Neuron (in vitro differentiated cells): ENCODE results near the gene OVOL3.

Source experiments
- H2AFZ ChIP-seq: one replicate; pipeline ENCODE4 v1.6.1; 2013; ENCODE audit warnings: low read depth, mild to moderate bottlenecking, inconsistent platforms, low read length, moderate library complexity
- H3K27me3 ChIP-seq: one replicate; pipeline ENCODE4 v1.6.1; 2013; ENCODE audit warnings: low read length; ENCODE audit not compliant: insufficient read depth
- H3K36me3 ChIP-seq: one replicate; pipeline ENCODE4 v1.6.1; 2013; ENCODE audit warnings: low read length; ENCODE audit not compliant: insufficient read depth
- H3K4me1 ChIP-seq: one replicate; pipeline ENCODE4 v1.6.1; 2013; ENCODE audit warnings: low read length; ENCODE audit not compliant: insufficient read depth
- H3K4me3 ChIP-seq: 2 replicates; pipeline ENCODE4 v1.5.1; 2013; ENCODE audit warnings: mild to moderate bottlenecking, low read length, moderate library complexity
- H3K9me3 ChIP-seq: one replicate; pipeline ENCODE4 v1.6.1; 2013; ENCODE audit warnings: low read length

Gene OVOL3

GRCh38 chr19:36086326-36086725, 24.6 kb upstream of the OVOL3 start:
- Histone ChIP-seq H3K27me3 (no peaks in the 10 kb centered on the region), H3K9me3 (no peaks in the 10 kb centered on the region), H2AFZ (no peak overlapping the region), H3K4me3 (no peak overlapping the region), H3K36me3 (peaks cover 80% of the 10 kb centered on the region), H3K4me1 (no peaks in the 10 kb centered on the region)

GRCh38 chr19:36089847-36090246, 21.1 kb upstream of the OVOL3 start:
- Histone ChIP-seq H3K9me3 (no peaks in the 10 kb centered on the region), H2AFZ (no peak overlapping the region), H3K27me3 (no peaks in the 10 kb centered on the region), H3K4me3 (no peak overlapping the region), H3K4me1 (no peaks in the 10 kb centered on the region), H3K36me3 (peaks cover 62% of the 10 kb centered on the region)

- H2AFZ ChIP-seq, result no peak overlapping the region
- no peaks in the 10 kb centered on the region for H3K9me3 ChIP-seq
- no peaks in the 10 kb centered on the region for H3K27me3 ChIP-seq
- no peak overlapping the region for H3K4me3 ChIP-seq
- no peaks in the 10 kb centered on the region for H3K4me1 ChIP-seq
- peaks cover 60% of the 10 kb centered on the region for H3K36me3 ChIP-seq
These were observed 19.8 kb upstream of the OVOL3 start for GRCh38 chr19:36090910-36091695.

GRCh38 chr19:36092566-36092965, 18.4 kb upstream of the OVOL3 start:
- Histone ChIP-seq H2AFZ (no peak overlapping the region), H3K4me3 (no peak overlapping the region), H3K36me3 (peaks cover 61% of the 10 kb centered on the region), H3K9me3 (no peaks in the 10 kb centered on the region), H3K4me1 (peaks cover 2% of the 10 kb centered on the region), H3K27me3 (no peaks in the 10 kb centered on the region)

- Histone ChIP-seq H3K27me3 (no peaks in the 10 kb centered on the region), H3K4me3 (no peak overlapping the region), H2AFZ (no peak overlapping the region), H3K9me3 (no peaks in the 10 kb centered on the region), H3K36me3 (peaks cover 58% of the 10 kb centered on the region), H3K4me1 (peaks cover 2% of the 10 kb centered on the region)
These were observed 17.7 kb upstream of the OVOL3 start for GRCh38 chr19:36093146-36093662.

DNA sequence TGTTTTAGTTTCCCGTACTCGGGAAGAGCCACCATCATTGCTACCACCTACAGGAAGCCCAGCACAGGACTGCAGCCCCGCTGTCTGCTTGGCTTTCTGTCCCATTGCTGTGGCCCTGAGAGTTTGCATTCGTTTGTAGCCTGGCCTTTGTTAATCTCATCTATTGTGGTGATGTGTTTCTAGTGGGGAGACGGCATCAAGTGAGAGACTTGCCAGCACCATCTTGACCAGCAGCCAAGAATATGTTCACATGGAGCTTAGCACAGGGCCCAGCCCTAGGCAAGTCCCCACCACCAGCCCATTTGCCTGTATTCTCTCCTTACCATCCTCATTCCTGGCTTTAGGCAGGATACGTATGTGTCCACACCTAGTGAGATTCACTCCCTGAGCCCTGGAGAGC, 17.3 kb upstream of the OVOL3 start:
- peaks cover 2% of the 10 kb centered on the region for H3K4me1 ChIP-seq
- H3K27me3 ChIP-seq, result no peaks in the 10 kb centered on the region
- H3K36me3 ChIP-seq, result peaks cover 53% of the 10 kb centered on the region
- H2AFZ ChIP-seq, result no peak overlapping the region
- H3K9me3 ChIP-seq, result no peaks in the 10 kb centered on the region
- H3K4me3 ChIP-seq, result no peak overlapping the region

DNA sequence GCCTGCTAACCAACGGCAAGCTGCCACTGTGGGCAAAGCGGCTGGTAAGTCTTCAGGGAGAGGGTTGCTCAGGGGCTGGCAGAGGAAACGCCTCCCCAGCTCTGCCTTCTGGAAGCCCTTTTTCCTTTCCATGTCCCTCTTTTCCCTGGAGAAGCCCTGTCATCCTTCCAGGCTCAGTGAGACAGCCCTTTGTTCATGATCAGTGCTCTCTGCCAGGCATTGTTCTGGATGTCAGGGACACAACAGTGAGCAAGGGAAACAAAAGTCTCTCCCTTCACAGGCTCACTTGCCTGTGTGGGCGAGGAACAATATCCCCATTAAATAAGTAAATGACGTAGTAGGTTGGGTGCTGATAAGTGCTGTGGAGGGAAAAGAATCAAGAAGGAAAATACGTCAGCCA, 13.9 kb upstream of the OVOL3 start:
- Histone ChIP-seq H3K27me3 (no peaks in the 10 kb centered on the region), H2AFZ (no peak overlapping the region), H3K36me3 (peaks cover 54% of the 10 kb centered on the region), H3K9me3 (no peaks in the 10 kb centered on the region), H3K4me3 (no peak overlapping the region), H3K4me1 (peaks cover 2% of the 10 kb centered on the region)

- no peaks in the 10 kb centered on the region for H3K9me3 ChIP-seq
- no peaks in the 10 kb centered on the region for H3K27me3 ChIP-seq
- no peak overlapping the region for H2AFZ ChIP-seq
- peaks cover 2% of the 10 kb centered on the region for H3K4me1 ChIP-seq
- no peak overlapping the region for H3K4me3 ChIP-seq
- peaks cover 60% of the 10 kb centered on the region for H3K36me3 ChIP-seq
These were observed 11.7 kb upstream of the OVOL3 start for GRCh38 chr19:36099166-36099785.

- peaks cover 2% of the 10 kb centered on the region for H3K4me1 ChIP-seq
- H3K27me3 ChIP-seq, result no peaks in the 10 kb centered on the region
- H3K36me3 ChIP-seq, result peaks cover 64% of the 10 kb centered on the region
- no peak overlapping the region for H2AFZ ChIP-seq
- H3K4me3 ChIP-seq, result no peak overlapping the region
- H3K9me3 ChIP-seq, result no peaks in the 10 kb centered on the region
These were observed 10.5 kb upstream of the OVOL3 start for GRCh38 chr19:36100476-36100875.

GRCh38 chr19:36101550-36102327, 9.2 kb upstream of the OVOL3 start:
- no peak overlapping the region for H2AFZ ChIP-seq
- H3K36me3 ChIP-seq, result peaks cover 62% of the 10 kb centered on the region
- H3K4me1 ChIP-seq, result peaks cover 2% of the 10 kb centered on the region
- no peak overlapping the region for H3K4me3 ChIP-seq
- no peaks in the 10 kb centered on the region for H3K27me3 ChIP-seq
- no peaks in the 10 kb centered on the region for H3K9me3 ChIP-seq

- H3K27me3 ChIP-seq, result no peaks in the 10 kb centered on the region
- no peak overlapping the region for H2AFZ ChIP-seq
- H3K9me3 ChIP-seq, result no peaks in the 10 kb centered on the region
- no peaks in the 10 kb centered on the region for H3K4me1 ChIP-seq
- peaks cover 53% of the 10 kb centered on the region for H3K36me3 ChIP-seq
- H3K4me3 ChIP-seq, result no peak overlapping the region
These were observed 7.8 kb upstream of the OVOL3 start for GRCh38 chr19:36103040-36103626.

DNA sequence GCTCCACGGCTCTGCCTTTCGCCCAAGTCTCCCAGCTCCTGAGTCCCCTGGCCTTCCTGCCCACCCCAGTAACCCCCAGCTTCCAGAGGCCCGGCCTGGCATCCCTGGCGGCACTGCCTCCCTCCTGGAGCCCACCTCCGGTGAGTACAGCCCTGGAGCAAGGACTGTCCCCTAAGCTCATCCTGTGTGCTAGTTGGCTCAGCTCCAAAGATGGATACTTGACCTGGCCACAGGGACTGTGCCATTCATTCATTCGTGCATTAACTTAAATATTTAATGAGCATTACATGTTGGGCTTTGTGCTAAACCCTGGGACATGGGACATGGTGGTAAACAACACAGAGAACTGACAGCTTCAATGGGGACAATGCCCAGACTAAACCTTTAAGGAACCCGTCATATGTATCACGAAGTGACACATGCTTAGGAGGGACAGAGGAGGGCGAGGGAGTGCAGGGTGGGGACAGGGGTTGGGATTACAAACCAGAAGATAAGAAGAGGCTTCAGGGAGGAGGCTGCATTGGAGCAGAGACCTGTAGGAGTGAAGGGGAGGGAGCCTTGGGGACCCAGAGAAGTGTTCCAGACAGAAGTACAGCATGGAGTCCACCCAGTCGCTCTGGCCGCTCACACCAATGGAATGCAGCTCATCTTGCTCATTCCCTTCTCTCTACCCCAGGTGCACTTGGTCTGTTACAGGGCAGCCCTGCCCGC, 6.9 kb upstream of the OVOL3 start:
- H3K36me3 ChIP-seq, result peaks cover 53% of the 10 kb centered on the region
- no peak overlapping the region for H3K4me3 ChIP-seq
- no peaks in the 10 kb centered on the region for H3K27me3 ChIP-seq
- H3K4me1 ChIP-seq, result no peaks in the 10 kb centered on the region
- H2AFZ ChIP-seq, result no peak overlapping the region
- no peaks in the 10 kb centered on the region for H3K9me3 ChIP-seq
